ENCODE results near the gene NUTM2A.
"Not testable (repeated sequence)": the region's sequence is repeated elsewhere in the genome, so short reads cannot be mapped to it uniquely, and the experiment has no call there.

Gene NUTM2A

GRCh38 chr10:87225148-87225547, at the start of gene NUTM2A:
NUTM2A (plus strand) TSS chr10:87225448; CDS start chr10:87225831, 383 bp downstream.
- DNase-seq (ENCODE audit: extremely low read depth in 1 of 2, low read depth in 1 of 2) = not testable (repeated sequence)

GRCh38 chr10:87177587-87177986, 47.7 kb upstream of the NUTM2A start:
- not testable (repeated sequence) for DNase-seq (ENCODE audit: extremely low read depth in 1 of 2, low read depth in 1 of 2)

- not testable (repeated sequence) for DNase-seq (ENCODE audit: extremely low read depth in 1 of 2, low read depth in 1 of 2)
These were observed 40.8 kb upstream of the NUTM2A start for GRCh38 chr10:87184421-87184820.

GRCh38 chr10:87186016-87186415, 39.2 kb upstream of the NUTM2A start:
- DNase-seq (ENCODE audit: extremely low read depth in 1 of 2, low read depth in 1 of 2) = not testable (repeated sequence)

- DNase-seq (ENCODE audit: extremely low read depth in 1 of 2, low read depth in 1 of 2) = not testable (repeated sequence)
These were observed 37.7 kb upstream of the NUTM2A start for GRCh38 chr10:87187573-87187972.

GRCh38 chr10:87191841-87192240, 33.4 kb upstream of the NUTM2A start:
- not testable (repeated sequence) for DNase-seq (ENCODE audit: extremely low read depth in 1 of 2, low read depth in 1 of 2)

- DNase-seq (ENCODE audit: extremely low read depth in 1 of 2, low read depth in 1 of 2) = not testable (repeated sequence)
These were observed 24.3 kb upstream of the NUTM2A start for GRCh38 chr10:87200924-87201323.

- not testable (repeated sequence) for DNase-seq (ENCODE audit: extremely low read depth in 1 of 2, low read depth in 1 of 2)
These were observed 20.4 kb upstream of the NUTM2A start for GRCh38 chr10:87204801-87205200.

- not testable (repeated sequence) for DNase-seq (ENCODE audit: extremely low read depth in 1 of 2, low read depth in 1 of 2)
These were observed 18.3 kb upstream of the NUTM2A start for GRCh38 chr10:87206922-87207321.

- not testable (repeated sequence) for DNase-seq (ENCODE audit: extremely low read depth in 1 of 2, low read depth in 1 of 2)
These were observed 14.9 kb upstream of the NUTM2A start for GRCh38 chr10:87210309-87210708.

- not testable (repeated sequence) for DNase-seq (ENCODE audit: extremely low read depth in 1 of 2, low read depth in 1 of 2)
These were observed 13.4 kb upstream of the NUTM2A start for GRCh38 chr10:87211848-87212247.

- DNase-seq (ENCODE audit: extremely low read depth in 1 of 2, low read depth in 1 of 2) = not testable (repeated sequence)
These were observed 12.0 kb upstream of the NUTM2A start for GRCh38 chr10:87213150-87213765.

GRCh38 chr10:87213806-87214205, 11.4 kb upstream of the NUTM2A start:
- DNase-seq (ENCODE audit: extremely low read depth in 1 of 2, low read depth in 1 of 2) = not testable (repeated sequence)

- not testable (repeated sequence) for DNase-seq (ENCODE audit: extremely low read depth in 1 of 2, low read depth in 1 of 2)
These were observed 9.1 kb upstream of the NUTM2A start for GRCh38 chr10:87216120-87216519.

GRCh38 chr10:87219370-87219769, 5.9 kb upstream of the NUTM2A start:
- not testable (repeated sequence) for DNase-seq (ENCODE audit: extremely low read depth in 1 of 2, low read depth in 1 of 2)

- not testable (repeated sequence) for DNase-seq (ENCODE audit: extremely low read depth in 1 of 2, low read depth in 1 of 2)
These were observed 2.5 kb upstream of the NUTM2A start for GRCh38 chr10:87222789-87223188.

GRCh38 chr10:87228247-87228646, 3.0 kb downstream of the NUTM2A start:
- not testable (repeated sequence) for DNase-seq (ENCODE audit: extremely low read depth in 1 of 2, low read depth in 1 of 2)

GRCh38 chr10:87229211-87229610, 4.0 kb downstream of the NUTM2A start:
- not testable (repeated sequence) for DNase-seq (ENCODE audit: extremely low read depth in 1 of 2, low read depth in 1 of 2)

GRCh38 chr10:87234854-87235253, 9.6 kb downstream of the NUTM2A start:
- DNase-seq (ENCODE audit: extremely low read depth in 1 of 2, low read depth in 1 of 2) = not testable (repeated sequence)

GRCh38 chr10:87237244-87237643, 12.0 kb downstream of the NUTM2A start:
- not testable (repeated sequence) for DNase-seq (ENCODE audit: extremely low read depth in 1 of 2, low read depth in 1 of 2)

GRCh38 chr10:87239346-87239808, 14.1 kb downstream of the NUTM2A start:
- not testable (repeated sequence) for DNase-seq (ENCODE audit: extremely low read depth in 1 of 2, low read depth in 1 of 2)

- not testable (repeated sequence) for DNase-seq (ENCODE audit: extremely low read depth in 1 of 2, low read depth in 1 of 2)
These were observed 16.9 kb downstream of the NUTM2A start for GRCh38 chr10:87242192-87242591.

GRCh38 chr10:87247335-87247734, 22.1 kb downstream of the NUTM2A start:
- not testable (repeated sequence) for DNase-seq (ENCODE audit: extremely low read depth in 1 of 2, low read depth in 1 of 2)
